H1 (cell line): ENCODE data around the gene ZNF581. TPM values are rescaled to one million over a fixed set of nuclear protein-coding genes. Genes with fewer than 3 reads are reported as not detected.

Source experiments
- MAFK ChIP-seq: IDR thresholded peaks from 2 replicates; pipeline ENCODE4 v1.6.1; 2012; ENCODE audit warnings: low read depth, mild to moderate bottlenecking, improper control_type of control experiment, low read length
- SUZ12 ChIP-seq: fragments of 200-600 bp; sonication (generic); IDR thresholded peaks from 2 replicates; pipeline ENCODE4 v1.6.1; 2012; ENCODE audit warnings: mild to moderate bottlenecking, inconsistent platforms, low read length, moderate library complexity, mixed read lengths
- polyA plus RNA-seq, 7 experiments: library from polyadenylated mRNA; depleted of rRNA in 3 of 7; stranded (reverse) in 5 of 7; unstranded in 2 of 7; fragments of >200 nt in 5 of 7; fragments of 200-250 nt in 2 of 7; gene quantifications; 1 replicate in 5 of 7; 2 replicates in 1 of 7; 4 replicates in 1 of 7; pipeline versions ENCODE4 v1.2.1 to v1.2.3, GENCODE V29; 2011 to 2013; ENCODE audit warnings: missing spikeins in 2 of 7, mixed read lengths in 2 of 7
- total RNA-seq: library from RNA; stranded (reverse); fragmentation: NEBNext Ultra II Directional; extraction: Animal tissue kit (Norgen Biotek cat#: 25700); gene quantifications from 2 replicates; pipeline ENCODE4 v1.2.1, GENCODE V29; 2021

The ZNF581 gene
- total and polyA plus RNA-seq, 2 of the 8 experiments (the other 6 are each of a cell fraction or from before 2014, with no cell fraction given), result 73.0 to 76.1 TPM

DNA sequence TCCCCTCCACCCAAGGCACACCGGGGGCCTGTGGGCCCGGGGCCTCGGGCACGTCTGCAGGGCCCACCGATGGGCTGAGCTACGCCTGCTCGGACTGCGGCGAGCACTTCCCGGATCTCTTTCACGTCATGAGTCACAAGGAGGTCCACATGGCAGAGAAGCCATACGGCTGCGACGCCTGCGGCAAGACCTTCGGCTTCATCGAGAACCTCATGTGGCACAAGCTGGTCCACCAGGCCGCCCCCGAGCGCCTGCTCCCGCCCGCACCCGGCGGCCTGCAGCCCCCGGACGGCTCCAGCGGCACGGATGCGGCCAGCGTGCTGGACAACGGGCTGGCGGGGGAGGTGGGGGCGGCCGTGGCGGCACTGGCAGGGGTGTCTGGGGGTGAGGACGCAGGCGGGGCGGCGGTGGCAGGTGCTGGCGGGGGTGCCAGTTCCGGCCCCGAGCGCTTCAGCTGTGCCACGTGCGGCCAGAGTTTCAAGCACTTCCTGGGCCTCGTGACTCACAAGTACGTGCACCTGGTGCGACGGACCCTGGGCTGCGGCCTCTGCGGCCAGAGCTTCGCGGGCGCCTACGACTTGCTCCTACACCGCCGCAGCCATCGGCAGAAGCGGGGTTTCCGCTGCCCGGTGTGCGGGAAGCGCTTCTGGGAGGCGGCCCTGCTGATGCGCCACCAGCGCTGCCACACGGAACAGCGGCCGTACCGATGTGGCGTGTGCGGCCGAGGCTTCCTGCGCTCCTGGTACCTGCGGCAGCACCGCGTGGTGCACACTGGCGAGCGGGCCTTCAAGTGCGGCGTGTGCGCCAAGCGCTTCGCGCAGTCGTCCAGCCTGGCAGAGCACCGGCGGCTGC is 27.7 kb upstream of the ZNF581 start (continued):
- TF ChIP-seq SUZ12, result no peak
- no peak for TF ChIP-seq MAFK
